ENCODE measurements around the gene ABCA5.

- TF ChIP-seq CTCF (IDR thresholded peaks at IDR 0.05) (no peak), POLR2AphosphoS5 (IDR thresholded peaks at IDR 0.05) (no peak)
Measured at GRCh38 chr17:69228576-69228975, 98.4 kb downstream of the ABCA5 start, which contains the start of gene ABCA10.
